Caki2 (cell line): ENCODE measurements around the gene C2orf76. TPM values are rescaled to one million over a fixed set of nuclear protein-coding genes. Genes with fewer than 3 reads are reported as not detected.

Source experiments
- DNase-seq: peaks from one replicate; pipeline ENCODE4 v3.0.0-alpha.2; 2015; ENCODE audit warnings: low read depth
- in situ Hi-C: cut with HindIII; loops from 2 replicates; pipeline ENCODE4 v1.10.0; 2016; ENCODE audit warnings: low sequenced_read_pairs, low pct_unique_long_range_greater_than_20kb, mixed read lengths
- total RNA-seq: library from RNA; depleted of rRNA; stranded (reverse); fragments of >200 nt; shearing (Covaris generic); gene quantifications from 2 replicates; pipeline ENCODE4 v1.2.3, GENCODE V29; 2014; ENCODE audit warnings: low replicate concordance; rRNA removed

The C2orf76 gene
- total RNA-seq, 1 experiment from 2014 or later: 16.3 TPM

DNA sequence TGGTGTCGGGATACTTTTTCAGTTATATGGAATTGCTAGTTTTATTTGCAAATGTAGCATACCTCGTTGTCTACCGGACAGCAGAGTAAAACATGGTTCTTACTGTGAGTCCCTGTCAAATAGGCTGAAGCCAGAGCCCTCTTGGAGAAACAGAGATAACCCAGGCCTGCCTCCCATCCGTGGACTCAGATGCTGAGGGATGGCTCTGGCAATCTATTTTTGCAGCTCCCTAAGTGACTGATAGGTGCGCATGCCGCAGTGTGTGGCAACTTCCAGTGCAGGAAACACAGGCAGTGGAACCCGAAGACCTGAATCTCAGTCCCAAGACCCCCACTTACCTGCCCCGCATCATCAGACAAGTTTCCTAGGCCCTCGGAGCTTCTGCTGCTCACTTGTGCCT is 109.4 kb downstream of the C2orf76 start:
- in situ Hi-C loops: no loop called here
- no peak for DNase-seq

DNA sequence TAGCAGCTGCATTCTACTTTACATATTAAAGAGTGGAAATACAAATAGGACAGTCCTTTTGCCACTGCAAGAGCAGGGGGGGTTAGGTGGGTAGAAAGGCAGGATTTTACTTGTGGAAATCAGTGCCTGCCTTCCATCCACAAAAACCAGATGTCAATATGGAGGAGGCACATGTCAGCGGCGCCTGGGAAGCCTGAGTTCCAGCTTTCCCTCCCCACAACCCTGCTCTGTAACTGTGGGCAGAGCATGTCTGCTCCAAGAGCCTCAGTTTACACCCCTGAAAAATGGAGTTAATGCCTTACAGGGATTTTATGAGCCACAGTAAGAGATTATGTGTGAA is 110.1 kb downstream of the C2orf76 start:
- in situ Hi-C loops: no loop called here
- DNase-seq: no peak

DNA sequence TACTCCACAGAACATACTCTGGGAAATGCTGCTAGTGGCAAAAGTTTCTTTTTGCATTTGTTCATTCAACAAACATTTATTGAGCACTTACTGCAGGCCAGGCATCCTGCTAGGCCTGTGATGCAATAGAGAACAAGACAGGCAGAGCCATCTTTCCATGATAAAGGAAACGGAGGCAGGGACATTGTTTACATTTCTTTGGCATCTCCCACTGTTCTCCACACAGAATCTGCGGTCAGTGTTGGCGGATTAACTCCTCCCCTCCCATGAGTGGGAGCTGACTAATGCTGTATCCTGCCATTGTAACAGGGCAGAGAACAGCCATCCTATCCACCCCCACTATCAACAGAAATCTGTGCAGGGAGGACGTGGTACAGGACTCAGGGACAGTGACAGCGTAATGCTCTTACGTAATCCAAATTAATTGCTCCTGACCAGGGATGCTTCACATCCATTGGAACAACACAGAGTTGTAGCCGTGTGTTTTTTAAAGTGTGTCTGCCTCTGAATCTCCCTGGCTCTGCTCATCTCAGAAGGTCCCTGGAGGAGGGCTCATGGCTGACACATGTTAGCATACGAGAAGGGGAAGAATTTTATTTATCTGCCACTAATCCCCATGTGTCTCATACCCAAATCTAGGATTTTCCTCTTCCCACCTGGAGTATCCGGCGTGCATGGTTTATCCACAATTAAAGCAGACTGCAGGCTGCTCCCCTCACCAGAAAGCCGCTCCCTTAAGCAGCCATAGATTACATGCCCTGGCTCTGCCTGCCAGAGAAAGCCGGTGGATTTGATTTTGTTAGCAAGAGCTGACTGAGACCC is 110.7 kb downstream of the C2orf76 start:
- in situ Hi-C loops: no loop called here
- DNase-seq: peak; percentile 88

DNA sequence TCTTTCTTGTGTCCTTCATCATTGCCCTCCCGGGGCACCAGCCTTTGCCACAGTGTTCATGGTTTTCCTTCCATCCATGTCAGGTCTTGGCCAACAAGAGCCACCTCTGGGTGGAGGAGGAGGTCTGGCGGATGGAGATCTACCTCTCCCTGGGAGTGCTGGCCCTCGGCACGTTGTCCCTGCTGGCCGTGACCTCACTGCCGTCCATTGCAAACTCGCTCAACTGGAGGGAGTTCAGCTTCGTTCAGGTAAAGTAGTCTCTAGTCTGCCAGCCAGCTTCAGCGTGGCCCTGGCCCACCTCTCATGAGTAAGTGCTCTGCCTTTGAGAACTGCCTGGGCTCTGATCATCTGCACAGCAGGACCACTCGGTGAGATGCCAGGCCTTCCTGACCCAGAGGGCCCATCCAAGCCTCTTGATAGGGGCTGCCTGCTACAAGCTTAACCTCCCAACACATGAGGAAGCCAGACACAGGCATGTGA is 112.0 kb downstream of the C2orf76 start:
- no peak for DNase-seq
- in situ Hi-C loops: no loop called here

DNA sequence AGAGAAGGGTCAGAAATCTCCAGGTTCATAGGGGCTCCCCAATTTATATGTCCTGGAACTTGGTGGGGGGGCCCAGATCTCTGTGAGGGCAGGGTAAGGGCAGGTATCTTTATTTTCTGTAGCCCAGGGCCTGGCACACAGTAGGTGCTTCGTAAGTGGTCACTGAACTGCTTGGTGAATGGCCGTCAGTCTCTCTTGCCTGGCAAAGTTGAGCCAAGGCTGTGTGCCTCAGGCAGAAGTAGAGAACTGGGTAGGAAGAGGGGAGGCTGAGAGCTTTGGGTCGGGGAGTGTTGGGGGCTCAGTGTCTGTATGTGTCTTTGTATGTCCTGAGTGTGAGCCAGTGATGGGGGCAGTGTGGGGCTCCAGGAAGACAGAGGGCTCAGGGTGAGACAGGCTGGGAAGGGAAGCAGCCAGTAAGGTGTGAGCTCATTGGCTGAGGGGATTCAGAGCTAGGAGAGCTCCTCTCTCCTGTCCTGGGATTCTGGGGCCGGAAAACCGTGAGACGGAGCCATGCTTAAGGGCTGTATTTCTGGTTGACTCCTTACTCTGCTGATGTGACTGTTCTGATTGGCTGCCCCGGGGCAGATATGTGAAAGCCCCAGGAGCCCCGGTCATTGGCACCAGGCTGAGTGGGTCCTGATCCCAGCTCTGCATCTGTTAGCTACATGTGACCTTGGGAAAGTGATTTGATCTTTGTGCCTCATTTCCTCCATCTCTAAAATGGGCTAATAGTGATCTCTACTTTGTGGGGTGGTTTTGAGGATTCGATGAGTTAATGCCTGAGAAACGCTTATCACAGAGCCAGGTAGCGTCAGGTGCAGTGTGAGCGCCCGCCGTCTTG is 112.7 kb downstream of the C2orf76 start:
- in situ Hi-C loops: no loop called here
- DNase-seq: no peak

DNA sequence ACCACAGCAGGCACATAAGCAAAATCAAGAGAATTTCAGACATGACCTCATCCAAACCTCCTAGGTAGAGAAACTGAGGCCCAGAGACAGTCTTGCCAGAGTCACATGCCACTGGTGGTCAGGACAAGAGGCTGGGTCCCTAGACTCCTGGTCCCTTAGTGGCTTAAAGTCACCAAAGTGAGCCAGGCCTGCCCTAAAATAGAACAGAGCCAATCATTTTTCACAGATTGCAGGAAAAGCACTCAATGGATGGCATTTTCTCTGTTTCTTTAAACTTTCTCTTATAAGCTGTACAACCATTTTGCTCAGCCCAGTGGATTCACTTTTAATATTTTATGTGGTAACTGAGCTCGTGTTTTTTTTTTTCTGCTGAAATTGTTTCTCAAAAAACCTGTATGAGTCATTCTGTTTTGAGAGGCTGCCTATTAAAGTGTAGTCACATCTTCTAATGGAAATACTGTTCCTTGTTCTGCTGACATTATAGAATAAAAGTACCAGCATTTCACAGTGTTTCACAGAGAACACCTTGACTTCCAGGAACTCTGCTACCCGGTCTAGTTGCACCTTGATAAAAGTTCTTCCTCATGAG is 113.4 kb downstream of the C2orf76 start:
- DNase-seq: no peak
- in situ Hi-C loops: no loop called here

Other genes starting within 250 kb of the C2orf76 start
- not detected in 2 replicates for gene C1QL2, start 208.1 kb downstream of the C2orf76 start, total RNA-seq
- 1.4 and 3.4 TPM in 2 replicates for gene STEAP3, start 143.0 kb downstream of the C2orf76 start, total RNA-seq
- 104 and 107 TPM in 2 replicates for gene DBI, start 143 bp upstream of the C2orf76 start, total RNA-seq
- 0.10 and 3.5 TPM in 2 replicates for gene TMEM37, start 65.0 kb upstream of the C2orf76 start, total RNA-seq
- not detected in 2 replicates for gene SCTR, start 157.6 kb upstream of the C2orf76 start, total RNA-seq
- 1.6 and 2.4 TPM in 2 replicates for gene CFAP221, start 177.6 kb upstream of the C2orf76 start, total RNA-seq